Hematopoietic multipotent progenitor cell treated with erythropoietin and hydrocortisone succinate and interleukin-3 and kit ligand, for 15 days (in vitro differentiated cells): ENCODE results near the gene FOXJ3.

ENCODE experiments used
- DNase-seq: peaks from one replicate; pipeline ENCODE4 v3.0.0-alpha.2; 2015; ENCODE audit warnings: low spot score

The FOXJ3 gene

DNA sequence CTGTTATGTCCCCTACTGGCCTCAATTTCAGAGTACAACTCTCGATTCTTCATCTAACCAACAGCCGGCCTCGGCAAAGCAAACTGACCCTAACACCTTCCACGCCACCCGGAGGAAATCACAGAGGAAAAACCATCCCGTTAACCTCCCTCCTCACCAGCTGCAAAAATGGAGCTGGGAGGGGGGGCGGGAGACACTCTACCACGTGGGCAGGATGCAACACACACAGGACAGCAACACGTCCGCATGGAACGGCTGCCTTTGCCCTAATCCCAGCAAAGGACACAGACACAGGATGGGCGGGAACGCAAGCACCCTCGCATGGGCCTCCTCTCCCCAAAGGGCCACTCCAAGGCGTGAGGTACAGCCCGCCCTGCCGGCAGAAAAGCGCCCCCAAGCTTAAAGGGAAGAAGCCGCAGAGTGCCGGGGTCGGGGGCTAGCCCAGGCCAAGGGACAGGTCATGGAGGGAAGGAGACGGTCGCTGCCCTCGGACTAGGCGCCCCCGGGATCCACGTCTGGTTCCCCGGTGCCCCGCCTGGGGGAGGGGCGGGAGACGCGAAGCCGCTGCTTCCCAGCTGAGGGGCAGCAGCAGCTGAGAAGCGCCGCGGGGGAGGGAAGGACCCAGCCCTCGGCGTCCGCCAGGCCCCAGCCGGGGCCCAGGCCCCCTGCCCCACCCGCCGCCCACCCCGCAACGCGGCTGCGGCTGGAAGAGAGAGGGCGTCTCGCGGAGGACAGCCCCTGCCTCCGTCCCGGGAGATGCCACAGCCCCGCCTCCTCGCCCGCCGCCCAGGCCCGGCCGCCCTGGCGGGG lies 590 bp downstream of the FOXJ3 start:
- no peak for DNase-seq

DNA sequence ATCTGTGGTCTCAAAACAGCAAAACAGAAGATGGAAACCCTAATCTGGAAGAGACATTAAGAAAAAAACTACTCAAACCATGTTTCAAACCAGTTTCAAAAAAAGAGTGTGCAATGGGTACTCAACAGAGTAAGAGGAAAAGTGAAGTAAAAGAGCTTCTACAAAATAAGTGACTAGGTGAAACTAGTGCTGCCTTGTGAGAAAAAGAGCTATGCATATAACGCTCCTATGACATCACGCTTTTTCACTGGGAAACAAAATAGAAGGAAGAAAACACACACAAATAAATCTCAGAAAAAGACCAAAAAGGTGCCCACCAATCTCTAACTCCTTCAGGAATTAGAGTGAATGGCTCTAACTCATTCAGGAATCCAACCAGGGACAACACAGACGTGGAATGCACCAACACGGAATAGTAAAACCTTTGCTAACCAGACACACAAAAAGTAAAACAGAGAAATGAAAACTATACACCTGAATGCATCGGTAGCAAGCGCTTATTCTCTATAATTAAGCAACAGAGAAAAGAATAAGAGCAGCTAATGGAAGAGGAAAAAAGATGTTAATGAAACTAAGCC lies 1.3 kb downstream of the FOXJ3 start:
- no peak for DNase-seq

- DNase-seq, result no peak
These were observed 2.2 kb downstream of the FOXJ3 start for GRCh38 chr1:42332877-42333276.

- no peak for DNase-seq
These were observed 4.8 kb downstream of the FOXJ3 start for GRCh38 chr1:42330215-42330614.

GRCh38 chr1:42328916-42329496 lies 6.0 kb downstream of the FOXJ3 start:
- DNase-seq, result no peak

DNA sequence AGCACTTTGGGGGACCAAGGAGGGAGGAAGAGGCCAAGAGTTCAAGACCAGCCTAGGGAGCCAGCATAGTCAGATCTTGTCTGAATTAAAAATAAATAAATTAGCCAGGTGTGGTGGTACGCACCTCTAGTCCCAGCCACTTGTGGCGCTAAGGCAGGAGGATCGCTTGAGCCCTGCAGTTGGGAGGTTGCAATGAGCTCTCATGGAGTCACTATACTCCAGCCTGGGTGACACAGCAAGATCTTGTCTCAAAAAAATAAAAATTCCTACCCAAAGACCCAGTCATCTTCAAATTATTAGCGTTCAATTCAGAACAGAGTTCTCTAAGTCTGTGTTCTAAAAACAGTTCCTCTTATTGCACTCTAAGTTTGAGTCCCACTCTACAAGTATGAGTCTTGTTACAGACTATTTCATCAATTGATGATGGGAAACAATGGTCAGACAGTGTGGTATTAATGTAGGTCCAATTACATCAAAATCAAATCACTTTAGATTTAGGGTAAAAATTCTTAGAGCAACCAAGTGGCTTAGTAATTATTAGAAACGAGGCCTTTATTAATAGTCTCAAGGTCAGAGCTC lies 6.9 kb downstream of the FOXJ3 start:
- no peak for DNase-seq

GRCh38 chr1:42325014-42325402 lies 10.0 kb downstream of the FOXJ3 start:
- DNase-seq, result no peak

GRCh38 chr1:42324398-42325013 lies 10.5 kb downstream of the FOXJ3 start:
- DNase-seq, result no peak

GRCh38 chr1:42323551-42323950 lies 11.5 kb downstream of the FOXJ3 start:
- DNase-seq, result no peak

- no peak for DNase-seq
These were observed 12.5 kb downstream of the FOXJ3 start for GRCh38 chr1:42322577-42322976.

- no peak for DNase-seq
These were observed 13.3 kb downstream of the FOXJ3 start for GRCh38 chr1:42321731-42322130.

- DNase-seq, result no peak
These were observed 14.3 kb downstream of the FOXJ3 start for GRCh38 chr1:42320708-42321107.

DNA sequence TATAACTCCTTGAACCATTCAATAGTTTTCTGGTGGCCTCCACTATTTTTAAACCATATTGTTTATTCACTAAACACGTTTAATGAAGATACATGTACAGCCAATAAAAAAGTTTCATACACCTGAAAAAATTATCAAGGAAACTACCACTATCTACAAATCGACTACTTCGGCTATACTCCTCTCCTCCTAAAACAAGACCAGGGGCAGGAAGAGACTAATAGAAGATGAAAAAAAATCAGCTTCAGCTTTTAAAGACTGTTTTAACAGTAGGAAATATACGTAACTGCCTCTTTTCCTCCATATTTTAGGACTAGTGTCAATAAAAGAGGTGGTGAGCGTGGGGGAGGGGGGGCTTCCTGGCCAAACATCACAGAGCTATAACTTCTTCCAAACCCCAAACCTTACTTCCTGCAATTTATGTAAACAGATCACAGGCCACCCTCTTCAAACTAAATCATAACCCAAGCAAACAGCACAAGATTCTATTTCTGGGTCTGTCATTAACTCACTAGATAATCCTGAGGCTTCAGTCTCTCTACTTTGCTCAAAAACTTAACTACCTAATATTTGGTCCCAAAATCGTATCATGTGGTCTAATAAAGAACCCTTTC lies 15.1 kb downstream of the FOXJ3 start:
- no peak for DNase-seq

GRCh38 chr1:42319128-42319851 lies 15.7 kb downstream of the FOXJ3 start:
- DNase-seq, result no peak

GRCh38 chr1:42318601-42319000 lies 16.4 kb downstream of the FOXJ3 start:
- no peak for DNase-seq

- no peak for DNase-seq
These were observed 17.7 kb downstream of the FOXJ3 start for GRCh38 chr1:42317308-42317707.

- no peak for DNase-seq
These were observed 18.7 kb downstream of the FOXJ3 start for GRCh38 chr1:42316292-42316691.

DNA sequence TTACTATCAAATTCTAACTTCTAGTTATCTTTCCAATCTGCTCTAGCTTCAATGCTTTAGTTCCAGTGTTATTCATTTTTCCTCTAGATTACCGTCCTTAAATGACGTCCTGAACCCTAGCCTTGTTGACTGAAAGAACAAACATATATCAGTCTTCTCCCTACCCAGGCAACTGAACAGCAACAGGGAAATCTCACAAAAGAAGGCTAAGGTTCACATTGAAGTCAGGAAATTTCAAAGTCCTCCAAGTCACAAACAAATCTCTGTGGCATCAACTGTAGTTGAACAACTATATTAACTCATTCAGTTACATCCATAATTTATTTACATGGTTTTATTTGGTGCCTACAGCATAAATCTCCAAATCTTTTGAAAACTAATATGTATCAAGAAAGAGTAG lies 19.5 kb downstream of the FOXJ3 start:
- no peak for DNase-seq

GRCh38 chr1:42313970-42314369 lies 21.1 kb downstream of the FOXJ3 start:
- DNase-seq, result no peak

- DNase-seq, result no peak
These were observed 22.3 kb downstream of the FOXJ3 start for GRCh38 chr1:42312576-42313212.

DNA sequence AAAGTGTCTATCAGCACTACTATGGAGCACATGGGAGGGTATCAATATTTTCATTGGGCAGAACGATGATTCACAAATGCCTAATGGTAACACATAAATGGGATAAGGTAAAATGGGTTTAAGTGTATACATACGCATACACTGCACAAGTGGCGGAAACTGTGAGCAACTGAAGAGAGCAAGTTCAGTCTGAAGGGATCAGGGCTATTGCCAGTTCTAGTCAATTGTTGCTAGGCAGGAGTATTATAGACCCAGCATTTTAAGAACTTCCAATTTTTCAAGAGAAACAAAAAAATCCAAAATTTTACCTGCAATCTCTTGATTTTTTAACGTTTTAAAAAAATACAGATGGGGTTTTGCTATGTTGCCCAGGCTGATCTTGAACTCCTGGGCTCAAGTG lies 23.1 kb downstream of the FOXJ3 start:
- no peak for DNase-seq
